ENCODE measurements around the gene SFXN4. TPM values are rescaled to one million over a fixed set of nuclear protein-coding genes. Genes with fewer than 3 reads are reported as not detected.
A peak's percentile ranks its signal among the peaks of the same experiment; 100 is the strongest.

The SFXN4 gene
- total and polyA plus RNA-seq, 2 of the 13 experiments (the other 11 are each of a cell fraction or from before 2014, with no cell fraction given), result 47.7 to 64.9 TPM

GRCh38 chr10:119120413-119120867 lies 45.1 kb downstream of the SFXN4 start (continued):
- TF ChIP-seq AFF4 (CRISPR knock-in tag; IDR thresholded peaks at IDR 0.05) (no peak), ZNF646 (CRISPR knock-in tag; IDR thresholded peaks at IDR 0.05) (peak; percentile 74), ZSCAN22 (CRISPR knock-in tag; IDR thresholded peaks at IDR 0.05) (no peak), ZBTB42 (CRISPR knock-in tag; IDR thresholded peaks at IDR 0.05) (no peak), KDM3A (CRISPR knock-in tag; IDR thresholded peaks at IDR 0.05; ENCODE audit: low read depth) (0 out of 2 replicates have a peak, but pooled peaks have one; percentile 49), ZNF800 (CRISPR knock-in tag; IDR thresholded peaks at IDR 0.05) (no peak), CAMTA2 (CRISPR knock-in tag; IDR thresholded peaks at IDR 0.05; ENCODE audit: borderline replicate concordance) (no peak), HDAC1 (CRISPR knock-in tag; IDR thresholded peaks at IDR 0.05) (peak; percentile 85), ZBTB46 (CRISPR knock-in tag; IDR thresholded peaks at IDR 0.05; ENCODE audit: borderline replicate concordance) (no peak), FOXM1 (CRISPR knock-in tag; IDR thresholded peaks at IDR 0.05) (no peak), MYC (CRISPR knock-in tag; IDR thresholded peaks at IDR 0.05; ENCODE audit: borderline replicate concordance) (no peak), GATAD2A (CRISPR knock-in tag; IDR thresholded peaks at IDR 0.05) (peak; percentile 98), ZNF547 (CRISPR knock-in tag; IDR thresholded peaks at IDR 0.05) (no peak), EHMT2 (IDR thresholded peaks at IDR 0.05; ENCODE audit: borderline replicate concordance, low read depth, low read length) (peak; percentile 37; the same call in 1 of the 2 replicates), EED (CRISPR knock-in tag; IDR thresholded peaks at IDR 0.05) (no peak), TAF15 (IDR thresholded peaks at IDR 0.05; ENCODE audit: low read depth, low read length, poor library complexity, severe bottlenecking) (no peak), ZNF761 (CRISPR knock-in tag; conservative IDR thresholded peaks at IDR 0.05) (peak; percentile 88; the same call in 1 of the 2 replicates)
